ENCODE results near the gene CFL2.

DNA sequence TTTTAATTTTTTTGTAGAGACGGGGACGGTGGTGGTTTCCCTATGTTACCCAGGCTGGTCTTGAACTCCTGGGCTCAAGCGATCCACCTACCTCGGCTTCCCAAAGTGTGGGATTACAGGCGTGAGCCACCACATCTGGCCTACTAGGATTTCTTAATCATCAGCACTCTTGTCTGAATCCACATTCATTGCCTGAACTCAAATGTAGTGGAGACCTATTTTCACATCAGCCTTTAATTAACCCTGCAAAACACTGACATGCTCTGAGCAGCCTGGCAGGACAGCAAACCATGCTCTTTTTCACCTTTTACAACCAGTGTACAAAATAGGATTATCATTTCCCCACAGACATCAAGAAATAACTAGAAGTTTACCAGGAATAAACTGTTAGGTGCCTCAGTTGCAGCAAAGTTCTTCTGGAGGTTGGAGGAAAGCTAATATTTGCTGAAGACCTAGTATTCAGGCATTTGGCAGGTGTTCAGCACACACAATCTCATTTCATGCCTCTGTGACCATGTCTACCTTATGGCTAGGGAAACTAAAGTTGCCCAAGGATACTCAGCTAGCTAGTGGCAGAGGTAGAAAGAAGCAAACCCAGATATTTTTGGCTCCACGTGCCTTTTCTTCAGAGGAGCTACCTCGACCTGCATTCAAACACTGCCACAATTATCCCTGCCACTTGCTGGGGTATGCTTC, 37.7 kb downstream of the CFL2 start:
- TF ChIP-seq POLR2A (IDR thresholded peaks at IDR 0.05) (no peak), CTCF (IDR thresholded peaks at IDR 0.05) (no peak)

All from body of pancreas (tissue), 4 donors.